ACHN (cell line): ENCODE measurements around the gene EOLA1.
"Not testable (repeated sequence)": the region's sequence is repeated elsewhere in the genome, so short reads cannot be mapped to it uniquely, and the experiment has no call there.

Experiments
- DNase-seq: peaks from one replicate; pipeline ENCODE4 v3.0.0-alpha.2; 2015
- in situ Hi-C: cut with HindIII; loops from 2 replicates; pipeline ENCODE4 v1.10.0; 2017; ENCODE audit warnings: low sequenced_read_pairs, low pct_ligation_motif_present, low pct_unique_long_range_greater_than_20kb

The EOLA1 gene

GRCh38 chrX:149540621-149541520 lies at the start of gene EOLA1:
TSS of gene EOLA1 (plus strand) at chrX:149541012. CDS start at chrX:149545631, 4,619 bp downstream.
- in situ Hi-C loops, result no loop called here
- peak; percentile 82 for DNase-seq

GRCh38 chrX:149491812-149492211 lies 49.0 kb upstream of the EOLA1 start:
- DNase-seq, result no peak
- in situ Hi-C loops, result no loop called here

- peak; percentile 27 for DNase-seq
Observed at GRCh38 chrX:149493567-149494562, 46.9 kb upstream of the EOLA1 start.

GRCh38 chrX:149494844-149495565 lies 45.8 kb upstream of the EOLA1 start:
- in situ Hi-C loops, result no loop called here
- no peak for DNase-seq

More at GRCh38 chrX:149493567-149494562, 46.9 kb upstream of the EOLA1 start:
- in situ Hi-C loops, result no loop called here

- peak; percentile 61 for DNase-seq
Observed at GRCh38 chrX:149495573-149496071, 45.2 kb upstream of the EOLA1 start.

GRCh38 chrX:149497054-149497453 lies 43.8 kb upstream of the EOLA1 start:
- DNase-seq, result no peak
- in situ Hi-C loops, result no loop called here

More at GRCh38 chrX:149495573-149496071, 45.2 kb upstream of the EOLA1 start:
- in situ Hi-C loops, result no loop called here

- in situ Hi-C loops, result no loop called here
Observed at GRCh38 chrX:149497626-149498025, 43.2 kb upstream of the EOLA1 start.

GRCh38 chrX:149498767-149499166 lies 42.0 kb upstream of the EOLA1 start:
- DNase-seq, result no peak
- in situ Hi-C loops, result no loop called here

More at GRCh38 chrX:149497626-149498025, 43.2 kb upstream of the EOLA1 start:
- peak; percentile 15 for DNase-seq

- in situ Hi-C loops, result no loop called here
- DNase-seq, result no peak
Observed at GRCh38 chrX:149499766-149500165, 41.0 kb upstream of the EOLA1 start.

GRCh38 chrX:149502923-149503322 lies 37.9 kb upstream of the EOLA1 start:
- in situ Hi-C loops, DNase-seq: not testable (repeated sequence)

- DNase-seq, result peak; percentile 22
Observed at GRCh38 chrX:149503446-149503845, 37.4 kb upstream of the EOLA1 start.

GRCh38 chrX:149504226-149504914 lies 36.4 kb upstream of the EOLA1 start:
- DNase-seq, result peak; percentile 19
- in situ Hi-C loops, result no loop called here

More at GRCh38 chrX:149503446-149503845, 37.4 kb upstream of the EOLA1 start:
- in situ Hi-C loops, result not testable (repeated sequence)

- peak; percentile 80 for DNase-seq
- in situ Hi-C loops, result no loop called here
Observed at GRCh38 chrX:149504915-149505651, 35.7 kb upstream of the EOLA1 start, which contains the start of gene IDS. TSS of gene IDS (minus strand) at chrX:149505306. CDS start at chrX:149505137, 169 bp downstream.

GRCh38 chrX:149505671-149506070 lies 35.1 kb upstream of the EOLA1 start:
- in situ Hi-C loops, result no loop called here
- DNase-seq, result no peak

- in situ Hi-C loops, result no loop called here
- DNase-seq, result no peak
Observed at GRCh38 chrX:149506349-149506748, 34.5 kb upstream of the EOLA1 start.

GRCh38 chrX:149508467-149508866 lies 32.3 kb upstream of the EOLA1 start:
- no peak for DNase-seq
- in situ Hi-C loops, result no loop called here

GRCh38 chrX:149510386-149510785 lies 30.4 kb upstream of the EOLA1 start:
- in situ Hi-C loops, result no loop called here
- DNase-seq, result peak; percentile 61
